22Rv1 (cell line): ENCODE measurements around the gene SPIN2B.

Experiments
- ZFX ChIP-seq: fragments of 450-650 bp; IDR thresholded peaks from 2 replicates; pipeline ENCODE4 v1.6.1; 2017; ENCODE audit warnings: antibody characterized with exemption, borderline replicate concordance
- TF ChIP-seq, protein P1 (sequence below): fragments of 450-650 bp; IDR thresholded peaks from 2 replicates; pipeline ENCODE4 v1.5.1; 2017; ENCODE audit warnings: mild to moderate bottlenecking

DNA sequence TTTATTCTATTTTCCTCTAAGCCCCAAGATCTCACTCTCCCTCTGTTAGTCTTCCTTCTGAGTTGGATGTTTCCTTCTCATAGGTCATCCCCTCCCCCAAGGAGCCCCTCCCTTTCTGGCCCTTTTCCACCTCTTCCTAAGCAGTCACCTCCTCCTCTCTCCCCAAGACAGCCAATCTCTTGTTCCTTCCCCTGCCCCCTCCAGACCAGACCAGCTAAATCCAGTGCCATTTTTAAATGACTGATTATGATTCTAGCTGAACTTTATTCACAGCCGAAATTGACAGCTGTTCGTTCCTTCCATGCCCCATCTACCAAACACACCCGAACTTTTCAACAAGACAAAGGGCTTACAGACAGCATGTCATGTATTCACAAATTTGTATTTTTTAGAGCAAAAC, 13.9 kb upstream of the SPIN2B start:
- TF ChIP-seq, protein P1, sequence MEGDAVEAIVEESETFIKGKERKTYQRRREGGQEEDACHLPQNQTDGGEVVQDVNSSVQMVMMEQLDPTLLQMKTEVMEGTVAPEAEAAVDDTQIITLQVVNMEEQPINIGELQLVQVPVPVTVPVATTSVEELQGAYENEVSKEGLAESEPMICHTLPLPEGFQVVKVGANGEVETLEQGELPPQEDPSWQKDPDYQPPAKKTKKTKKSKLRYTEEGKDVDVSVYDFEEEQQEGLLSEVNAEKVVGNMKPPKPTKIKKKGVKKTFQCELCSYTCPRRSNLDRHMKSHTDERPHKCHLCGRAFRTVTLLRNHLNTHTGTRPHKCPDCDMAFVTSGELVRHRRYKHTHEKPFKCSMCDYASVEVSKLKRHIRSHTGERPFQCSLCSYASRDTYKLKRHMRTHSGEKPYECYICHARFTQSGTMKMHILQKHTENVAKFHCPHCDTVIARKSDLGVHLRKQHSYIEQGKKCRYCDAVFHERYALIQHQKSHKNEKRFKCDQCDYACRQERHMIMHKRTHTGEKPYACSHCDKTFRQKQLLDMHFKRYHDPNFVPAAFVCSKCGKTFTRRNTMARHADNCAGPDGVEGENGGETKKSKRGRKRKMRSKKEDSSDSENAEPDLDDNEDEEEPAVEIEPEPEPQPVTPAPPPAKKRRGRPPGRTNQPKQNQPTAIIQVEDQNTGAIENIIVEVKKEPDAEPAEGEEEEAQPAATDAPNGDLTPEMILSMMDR: no peak
- no peak for TF ChIP-seq ZFX
